ENCODE results near the gene HOXA10. TPM values are rescaled to one million over a fixed set of nuclear protein-coding genes. Genes with fewer than 3 reads are reported as not detected.

Gene HOXA10
- total RNA-seq, 4 donors from 2014 or later, result 4.0 TPM; not detected in 3

- H3K27ac ChIP-seq, result peak overlapping the region in 2 of 3 donors; percentile 44 to 65
- peaks cover 26% of the 10 kb centered on the region for H3K27me3 ChIP-seq
- peak overlapping the region in 1 of 3 donors; percentile 30 for H3K4me3 ChIP-seq (replicated peaks in 1 of 3)
- H3K9me3 ChIP-seq, result no peaks in the 10 kb centered on the region
- 7 to 11% methylated on average over 11 to 39 of the region's 72 CpGs for WGBS, 2 donors
- intact Hi-C loops (cut with DNase I), result no loop called here
- DNase-seq, result no peak
- no peak for TF ChIP-seq CTCF (IDR thresholded peaks at IDR 0.05)
- no peak for TF ChIP-seq POLR2A (IDR thresholded peaks at IDR 0.05)
- peaks cover 0 to 7% of the 10 kb centered on the region in 2 donors for H3K4me1 ChIP-seq
- H3K36me3 ChIP-seq, result no peaks in the 10 kb centered on the region
Observed at GRCh38 chr7:27129729-27130539, 44.2 kb downstream of the HOXA10 start.

- peaks cover 0 to 7% of the 10 kb centered on the region in 2 donors for H3K4me1 ChIP-seq
- no peaks in the 10 kb centered on the region for H3K36me3 ChIP-seq
- no peaks in the 10 kb centered on the region for H3K9me3 ChIP-seq
- TF ChIP-seq POLR2A (IDR thresholded peaks at IDR 0.05) (no peak), CTCF (IDR thresholded peaks at IDR 0.05) (no peak)
- H3K27me3 ChIP-seq, result peaks cover 26% of the 10 kb centered on the region
- intact Hi-C loops (cut with DNase I), result no loop called here
- H3K4me3 ChIP-seq (replicated peaks in 1 of 3), result no peak overlapping the region
- WGBS, 2 donors, result 27 to 33% methylated on average over 28 of the region's 28 CpGs
- H3K27ac ChIP-seq, result peak overlapping the region in 1 of 3 donors; percentile 22
- DNase-seq, result no peak
Observed at GRCh38 chr7:27128776-27129728, 45.1 kb downstream of the HOXA10 start.

GRCh38 chr7:27128034-27128433 is 46.1 kb downstream of the HOXA10 start:
- H3K9me3 ChIP-seq, result no peaks in the 10 kb centered on the region
- H3K4me1 ChIP-seq, result peaks cover 0 to 7% of the 10 kb centered on the region in 2 donors
- H3K36me3 ChIP-seq, result no peaks in the 10 kb centered on the region
- TF ChIP-seq POLR2A (IDR thresholded peaks at IDR 0.05), result no peak
- H3K27ac ChIP-seq, result no peak overlapping the region
- intact Hi-C loops (cut with DNase I), result no loop called here
- peaks cover 20% of the 10 kb centered on the region for H3K27me3 ChIP-seq
- H3K4me3 ChIP-seq (replicated peaks in 1 of 3), result no peak overlapping the region
- DNase-seq, result no peak
- WGBS, 2 donors, result 20 to 21% methylated on average over 2 of the region's 2 CpGs

- peaks cover 20% of the 10 kb centered on the region for H3K27me3 ChIP-seq
- TF ChIP-seq POLR2A (IDR thresholded peaks at IDR 0.05), result no peak
- TF ChIP-seq CTCF (IDR thresholded peaks at IDR 0.05), result no peak
- H3K9me3 ChIP-seq, result no peaks in the 10 kb centered on the region
- H3K27ac ChIP-seq, result no peak overlapping the region
- peaks cover 0 to 7% of the 10 kb centered on the region in 2 donors for H3K4me1 ChIP-seq
- WGBS, 2 donors, result 25 to 30% methylated on average over 3 of the region's 3 CpGs
- no peaks in the 10 kb centered on the region for H3K36me3 ChIP-seq
- DNase-seq, result no peak
- intact Hi-C loops (cut with DNase I), result no loop called here
- H3K4me3 ChIP-seq (replicated peaks in 1 of 3), result no peak overlapping the region
Observed at GRCh38 chr7:27126596-27127327, 47.4 kb downstream of the HOXA10 start.

- H3K27me3 ChIP-seq, result peaks cover 17% of the 10 kb centered on the region
- H3K9me3 ChIP-seq, result no peaks in the 10 kb centered on the region
- no peak for DNase-seq
- no peak overlapping the region for H3K27ac ChIP-seq
- TF ChIP-seq POLR2A (IDR thresholded peaks at IDR 0.05) (no peak), CTCF (IDR thresholded peaks at IDR 0.05) (no peak)
- H3K4me3 ChIP-seq (replicated peaks in 1 of 3), result no peak overlapping the region
- peaks cover 0 to 7% of the 10 kb centered on the region in 2 donors for H3K4me1 ChIP-seq
- intact Hi-C loops (cut with DNase I), result no loop called here
- H3K36me3 ChIP-seq, result no peaks in the 10 kb centered on the region
- 23 to 34% methylated on average over 5 of the region's 5 CpGs for WGBS, 2 donors
Observed at GRCh38 chr7:27125986-27126394, 48.1 kb downstream of the HOXA10 start.

All from thyroid gland (tissue), 4 donors.